CD4-positive, alpha-beta T cell treated with Interleukin-21 for 1 hour (primary cell): Measurements from ENCODE around the gene MCC.

Experiments
- DNase-seq: peaks from one replicate; pipeline ENCODE4 v3.0.0-alpha.2; 2020

Gene MCC

DNA sequence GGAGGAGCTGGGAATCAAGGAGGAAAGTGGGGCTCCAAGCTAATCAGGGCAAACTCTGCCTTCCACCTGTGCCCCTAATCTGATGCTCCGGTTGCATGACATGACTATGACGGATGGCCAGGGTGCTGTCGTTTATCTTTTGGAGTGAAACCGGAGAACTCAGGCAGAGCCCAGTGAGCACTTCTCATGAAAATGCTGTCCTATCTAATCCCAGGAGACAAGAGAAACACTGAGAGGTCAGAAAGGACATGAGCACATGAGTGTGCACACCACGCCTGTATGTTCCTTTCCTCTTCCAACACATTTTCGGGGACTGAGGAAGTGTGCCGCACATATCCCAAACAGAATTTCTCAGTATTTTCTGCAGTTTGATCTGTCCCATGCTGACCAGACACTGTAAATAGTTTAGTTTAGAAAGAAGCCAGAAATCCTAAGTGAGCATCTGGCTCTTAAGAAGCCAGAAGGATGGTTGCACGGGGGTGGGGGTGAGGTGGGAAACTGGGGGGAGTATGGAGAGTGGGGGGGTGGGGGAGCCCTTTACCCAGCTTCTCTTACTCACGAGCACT, 270.6 kb downstream of the MCC start:
- no peak for DNase-seq

DNA sequence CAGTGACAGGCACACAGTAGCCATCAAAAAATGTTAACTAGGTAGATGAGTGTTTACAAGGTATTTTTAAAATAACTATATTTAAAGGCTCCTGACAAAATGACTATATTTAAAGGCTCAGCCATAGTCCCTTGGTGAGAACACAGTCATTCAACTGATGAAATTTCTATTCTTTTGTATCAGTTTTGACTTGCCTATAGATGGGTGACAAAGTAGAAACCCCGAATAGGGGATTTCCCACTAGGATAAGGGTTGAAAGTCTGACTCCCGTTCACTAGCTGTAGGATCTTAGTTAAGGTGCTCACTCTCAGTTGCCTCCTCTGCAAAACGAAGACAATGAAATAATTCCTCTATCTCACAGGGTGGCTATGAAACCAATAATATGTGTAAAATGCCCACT, 271.7 kb downstream of the MCC start:
- DNase-seq, result no peak

DNA sequence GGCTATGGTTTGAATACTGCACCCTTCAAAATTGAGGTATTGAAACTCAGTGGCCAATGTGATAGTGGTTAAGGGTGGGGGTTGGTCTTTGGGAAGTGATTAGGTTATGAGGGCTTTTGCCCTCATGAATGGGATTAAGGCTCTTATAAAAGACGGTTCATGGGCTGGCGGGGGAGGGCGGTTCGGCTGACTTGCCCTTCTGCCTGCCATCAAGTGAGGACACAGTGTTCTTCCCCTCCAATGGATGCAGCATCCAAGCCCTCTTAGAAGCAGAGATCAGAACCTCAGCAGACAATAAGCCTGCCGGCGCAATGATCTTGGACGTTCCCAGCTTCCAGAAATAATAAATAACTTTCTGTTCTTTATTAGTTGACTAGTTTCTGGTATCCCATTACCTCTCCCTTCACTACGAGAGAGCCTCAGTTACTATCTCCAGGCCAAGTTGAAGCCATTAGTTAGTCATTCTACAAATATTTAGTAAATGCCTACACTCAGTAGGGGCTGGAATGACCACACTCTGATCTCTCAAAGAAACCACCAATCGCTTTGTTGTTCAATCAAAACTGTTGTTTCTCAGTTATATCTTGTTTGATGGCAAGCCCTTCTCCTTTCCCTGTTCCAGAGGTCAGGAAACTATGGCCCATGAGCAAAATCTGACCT, 272.7 kb downstream of the MCC start:
- no peak for DNase-seq

DNA sequence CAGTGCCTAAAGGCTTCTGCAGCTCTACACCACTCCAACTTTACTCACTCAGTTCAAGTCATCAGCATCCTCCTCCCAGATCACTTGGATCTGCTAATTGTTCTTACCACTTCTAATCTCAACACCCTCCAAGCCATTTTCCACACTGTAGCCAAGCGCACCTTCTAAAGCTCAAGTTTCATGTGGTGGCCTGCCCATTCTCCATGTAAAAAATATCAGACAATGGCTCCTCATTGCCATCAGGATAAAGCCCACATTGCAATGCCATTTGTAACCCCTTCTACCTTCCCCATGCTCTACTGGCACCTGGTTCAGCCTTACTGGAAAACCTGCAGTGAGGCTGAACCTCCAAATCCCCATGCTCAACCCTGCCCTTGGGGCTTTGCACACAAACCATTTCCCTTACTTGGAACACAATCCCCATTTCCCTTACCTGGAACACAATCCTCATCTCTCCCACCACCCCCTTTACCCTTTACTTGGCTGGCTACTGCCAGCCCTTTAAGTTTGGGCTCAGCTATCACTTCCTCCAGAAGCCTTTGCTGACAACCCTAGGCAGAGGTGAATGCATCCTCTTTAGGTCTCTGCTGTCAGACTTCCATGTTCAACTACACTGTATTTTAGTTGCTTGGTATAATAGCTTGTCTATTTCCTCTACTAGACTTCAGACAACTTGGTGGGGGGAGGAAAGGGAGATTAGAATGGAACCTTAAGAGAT, 273.5 kb downstream of the MCC start:
- no peak for DNase-seq

DNA sequence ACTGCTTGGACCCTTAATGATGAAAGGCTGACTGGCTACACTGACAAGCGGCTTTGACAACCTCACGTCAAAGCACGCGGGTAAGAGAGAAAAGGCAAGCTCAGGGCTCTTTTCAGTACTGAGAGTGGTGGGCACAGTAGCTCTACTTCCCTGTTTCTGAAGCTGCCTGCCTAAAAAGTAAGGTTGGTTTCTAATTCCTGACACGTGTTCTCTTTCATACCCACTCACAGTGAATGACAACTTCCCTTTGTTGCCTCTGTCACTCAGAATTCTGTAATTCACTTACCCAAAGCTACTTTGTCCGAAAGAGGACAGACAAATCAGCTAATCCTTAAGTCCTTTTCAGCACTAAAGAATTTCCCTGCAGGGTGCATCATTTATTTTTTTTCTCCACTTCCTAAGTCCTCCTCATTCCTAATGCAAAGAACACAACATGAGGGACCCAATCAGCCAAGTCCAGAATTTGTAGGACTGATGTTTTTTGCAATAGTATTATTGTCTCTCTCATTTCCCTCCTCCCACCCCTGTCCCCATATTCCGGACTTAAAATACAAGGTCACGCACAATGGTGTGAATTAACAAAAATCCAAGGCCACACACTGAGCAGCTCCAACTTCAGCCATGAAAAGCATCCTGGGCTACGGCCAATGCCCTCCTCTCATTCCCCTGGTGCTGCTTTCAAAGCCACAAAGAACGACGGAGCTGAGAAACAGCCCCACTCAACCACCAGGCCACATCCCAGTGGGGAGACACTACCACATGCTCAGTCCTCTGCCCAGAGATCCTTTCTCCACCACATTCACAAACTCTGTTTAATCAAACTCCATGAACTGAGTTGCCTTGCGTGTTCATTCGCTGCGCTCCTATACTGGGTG, 274.5 kb downstream of the MCC start:
- DNase-seq, result no peak

DNA sequence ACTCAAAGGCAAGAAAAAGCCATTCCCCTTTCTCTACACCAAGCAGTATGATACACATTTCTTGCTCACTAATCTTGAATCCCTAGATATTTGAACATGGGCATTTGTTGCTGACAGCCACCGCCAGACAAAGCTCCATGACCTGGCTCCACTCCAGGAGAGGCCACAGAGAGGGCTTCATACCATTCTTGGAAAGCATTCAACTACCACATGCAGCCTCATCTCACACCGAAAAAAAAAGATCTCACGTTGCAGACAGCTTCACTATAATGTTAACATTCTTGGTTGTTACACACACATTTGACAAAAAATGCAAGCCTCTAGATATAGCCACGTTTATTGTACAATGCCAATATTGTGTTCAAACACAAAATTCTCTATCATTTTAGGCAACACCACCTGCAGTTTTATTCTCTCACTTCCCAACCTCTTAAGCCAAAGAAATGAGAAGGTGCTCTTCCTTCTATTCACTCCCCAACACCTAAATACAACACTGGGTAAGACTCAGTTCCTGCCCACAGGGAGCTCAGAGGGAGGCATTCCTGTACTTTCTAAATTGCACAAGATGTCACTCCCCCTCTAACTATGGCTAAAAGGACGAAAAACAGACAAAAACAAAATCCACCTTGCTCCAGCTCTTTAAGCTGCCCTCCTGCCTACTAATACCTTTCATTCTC, 275.9 kb downstream of the MCC start:
- DNase-seq, result no peak

DNA sequence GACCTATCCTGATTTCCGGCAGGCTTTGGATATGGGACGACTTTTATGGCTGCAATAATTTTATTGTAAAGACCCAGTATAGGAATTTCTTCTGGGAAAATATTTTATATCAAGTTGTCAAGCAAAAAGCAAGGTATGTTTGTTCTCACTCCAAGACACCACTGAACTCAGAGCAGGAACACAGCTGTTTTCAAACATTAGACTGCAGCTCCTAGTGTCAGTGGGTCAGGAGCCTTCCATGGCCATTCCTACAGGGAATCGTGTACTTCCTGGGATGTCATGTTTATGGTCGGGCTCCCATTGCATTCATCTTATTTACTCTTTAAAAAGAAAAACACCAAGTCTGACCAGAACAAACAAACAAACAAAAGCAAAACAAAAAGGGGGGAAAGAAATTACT, 278.8 kb downstream of the MCC start:
- no peak for DNase-seq

DNA sequence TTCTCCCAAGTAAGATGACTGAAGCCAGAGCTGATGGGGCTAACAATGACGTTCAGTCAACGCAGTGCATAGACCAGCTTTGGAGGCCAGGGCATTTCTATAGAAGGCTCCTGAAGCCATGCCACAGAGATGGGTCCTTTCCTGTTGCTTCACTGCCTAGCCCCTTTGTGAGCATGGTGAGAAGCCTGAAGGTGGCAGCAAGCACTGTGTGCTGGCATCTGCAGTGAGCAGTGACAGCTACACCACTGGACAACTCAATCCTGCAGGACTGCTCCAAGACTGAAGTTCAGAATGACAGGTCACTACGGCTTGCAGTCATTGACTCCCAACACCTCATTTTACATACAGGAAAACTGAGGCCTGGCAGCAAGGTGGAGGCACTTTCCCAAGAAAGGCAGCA, 282.4 kb downstream of the MCC start:
- DNase-seq, result no peak

DNA sequence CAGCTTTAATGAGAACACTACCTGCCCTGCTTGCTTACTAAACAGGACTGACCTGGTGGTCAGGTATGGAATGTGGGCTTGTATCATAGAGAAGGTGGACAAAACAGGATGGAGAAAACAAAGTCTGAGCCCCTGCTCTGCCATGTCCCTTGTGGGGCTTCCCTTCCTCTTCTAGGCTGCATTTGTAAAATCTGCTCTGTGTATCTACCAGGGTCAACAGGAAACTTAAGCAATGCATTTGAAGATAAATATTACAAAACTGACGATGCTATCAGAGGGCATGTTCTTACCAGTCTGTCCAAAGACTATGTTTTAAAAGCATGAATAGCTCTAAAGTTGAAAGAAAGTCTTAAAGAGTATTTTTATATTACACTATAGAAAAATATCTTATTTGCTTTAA, 282.9 kb downstream of the MCC start:
- no peak for DNase-seq

DNA sequence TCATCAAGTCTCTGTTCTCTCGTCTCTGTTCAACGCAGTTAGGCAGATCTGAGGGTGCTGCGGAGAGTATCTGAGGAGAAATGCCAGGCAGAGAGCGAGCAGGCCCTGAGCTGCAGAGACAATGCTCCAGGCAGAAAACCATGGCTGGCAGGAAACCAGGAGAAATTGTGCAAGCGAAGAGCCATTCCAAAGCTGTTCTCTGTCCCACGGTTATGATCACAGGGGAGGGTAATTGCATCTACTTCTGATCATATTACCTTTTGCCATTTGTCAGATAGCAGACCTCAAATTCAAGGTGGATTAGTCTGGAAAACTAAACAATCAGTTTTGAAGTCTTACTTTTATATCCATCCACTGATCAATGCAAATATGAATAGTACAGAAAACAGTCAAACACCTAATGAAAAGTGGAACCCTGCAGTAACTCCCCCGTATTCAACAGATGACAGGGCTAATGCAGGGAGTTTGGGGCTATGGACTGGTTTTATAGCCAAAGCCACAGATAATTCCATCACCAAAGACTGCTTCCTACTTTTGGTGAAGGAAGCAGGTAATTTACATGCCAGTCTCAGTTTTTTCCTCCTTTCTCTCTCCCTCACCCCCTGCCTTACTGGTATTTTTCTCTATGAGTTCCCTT, 283.6 kb downstream of the MCC start:
- no peak for DNase-seq

DNA sequence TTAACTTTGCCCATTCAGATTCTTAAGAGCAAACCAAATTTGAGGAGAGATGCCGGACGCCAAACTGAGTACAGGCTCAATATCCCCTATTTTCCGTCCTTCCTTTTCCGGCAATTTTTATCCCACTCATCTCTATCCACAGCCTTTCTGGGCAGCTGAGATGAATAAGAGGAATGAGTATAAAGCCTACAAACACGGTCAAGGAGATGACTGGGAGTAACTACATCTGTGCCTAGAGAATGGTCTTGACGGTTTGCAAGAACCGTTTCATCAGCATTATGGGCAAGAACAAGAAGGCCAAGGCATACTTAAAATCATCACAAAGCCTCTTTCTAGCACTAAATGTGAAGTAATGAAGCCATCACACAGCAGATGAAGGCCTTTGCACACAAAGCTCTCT, 284.3 kb downstream of the MCC start:
- DNase-seq, result no peak

DNA sequence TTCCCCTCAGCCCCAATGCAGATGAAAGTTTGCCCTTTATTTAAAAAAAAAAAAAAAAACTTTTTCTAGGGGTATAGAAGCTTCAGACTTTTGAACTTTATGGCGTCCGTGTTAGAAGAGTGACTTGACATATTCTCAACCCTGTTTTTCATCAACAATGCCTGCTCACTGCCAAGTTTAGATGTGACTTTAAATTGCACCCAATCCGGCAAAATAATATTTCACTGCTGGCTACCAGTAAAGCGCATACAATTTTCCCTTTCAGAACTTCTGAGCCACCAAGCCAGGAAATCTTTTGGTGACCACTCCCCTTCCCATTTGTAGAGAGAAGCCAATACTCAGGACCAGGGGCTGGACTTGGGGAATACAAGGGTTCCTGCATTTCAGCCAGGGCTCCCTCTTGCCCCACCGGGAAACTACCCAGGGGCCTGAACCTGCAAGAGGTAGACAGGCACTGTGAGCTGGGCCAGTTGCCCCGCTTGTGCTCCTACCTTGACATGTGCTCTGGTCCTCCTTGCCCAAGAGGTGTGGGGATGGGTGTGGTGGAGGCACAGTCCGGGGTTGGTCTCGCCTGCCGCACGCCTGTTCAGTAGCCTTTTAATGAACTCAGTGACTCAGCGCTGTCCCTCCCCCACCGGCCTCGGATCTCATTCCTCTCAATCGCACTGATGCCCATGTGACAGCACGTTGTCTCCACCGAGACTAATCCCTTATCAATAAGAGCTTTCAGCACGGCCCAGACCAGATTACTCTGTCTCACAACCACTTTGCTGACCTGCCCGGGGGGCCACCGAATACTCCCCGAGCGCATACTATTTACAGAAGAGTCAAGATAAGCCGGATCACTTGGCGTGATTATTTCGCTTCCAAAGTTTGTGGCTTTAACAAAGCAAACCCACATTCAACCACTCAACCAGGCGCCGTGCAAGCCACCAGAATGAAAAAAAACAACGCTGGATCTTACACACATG, 285.2 kb downstream of the MCC start:
- DNase-seq, result no peak

DNA sequence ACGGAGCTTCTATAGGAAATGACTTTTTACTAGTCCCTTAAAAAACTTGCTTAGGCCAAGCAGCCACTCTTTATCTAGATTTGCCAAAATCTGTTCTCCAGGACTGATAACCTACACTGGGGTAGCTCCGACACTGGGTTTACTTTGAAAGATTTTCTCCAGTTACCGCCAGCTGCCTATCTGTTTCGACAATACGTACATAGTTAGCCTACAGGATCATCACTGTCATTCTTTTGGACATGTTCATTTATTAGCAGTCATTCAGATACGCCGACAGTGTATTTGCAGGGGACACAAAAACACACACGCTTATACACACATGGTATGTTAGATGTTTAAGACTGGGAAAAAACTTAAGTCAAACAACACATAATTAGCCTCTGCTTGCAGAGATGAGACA, 286.0 kb downstream of the MCC start:
- no peak for DNase-seq

DNA sequence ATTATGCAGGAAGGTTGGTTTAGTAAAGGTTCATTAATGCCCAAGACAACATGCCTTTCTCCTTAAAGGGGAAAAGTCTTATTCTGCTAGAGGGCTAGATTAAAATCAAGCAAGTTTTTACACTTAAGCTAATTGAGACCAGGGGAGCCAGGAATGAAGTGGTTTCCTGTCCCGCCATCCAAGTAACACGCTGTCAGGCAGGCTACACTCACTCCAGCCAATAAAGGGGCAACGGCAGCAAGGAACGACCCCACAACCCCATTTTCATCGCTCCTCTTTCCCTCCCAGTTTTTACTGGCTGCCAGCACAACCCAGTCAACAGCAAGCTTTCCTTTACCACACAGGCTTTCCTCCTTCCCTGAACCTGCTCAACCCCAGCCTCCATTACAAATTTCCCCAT, 286.5 kb downstream of the MCC start:
- no peak for DNase-seq

DNA sequence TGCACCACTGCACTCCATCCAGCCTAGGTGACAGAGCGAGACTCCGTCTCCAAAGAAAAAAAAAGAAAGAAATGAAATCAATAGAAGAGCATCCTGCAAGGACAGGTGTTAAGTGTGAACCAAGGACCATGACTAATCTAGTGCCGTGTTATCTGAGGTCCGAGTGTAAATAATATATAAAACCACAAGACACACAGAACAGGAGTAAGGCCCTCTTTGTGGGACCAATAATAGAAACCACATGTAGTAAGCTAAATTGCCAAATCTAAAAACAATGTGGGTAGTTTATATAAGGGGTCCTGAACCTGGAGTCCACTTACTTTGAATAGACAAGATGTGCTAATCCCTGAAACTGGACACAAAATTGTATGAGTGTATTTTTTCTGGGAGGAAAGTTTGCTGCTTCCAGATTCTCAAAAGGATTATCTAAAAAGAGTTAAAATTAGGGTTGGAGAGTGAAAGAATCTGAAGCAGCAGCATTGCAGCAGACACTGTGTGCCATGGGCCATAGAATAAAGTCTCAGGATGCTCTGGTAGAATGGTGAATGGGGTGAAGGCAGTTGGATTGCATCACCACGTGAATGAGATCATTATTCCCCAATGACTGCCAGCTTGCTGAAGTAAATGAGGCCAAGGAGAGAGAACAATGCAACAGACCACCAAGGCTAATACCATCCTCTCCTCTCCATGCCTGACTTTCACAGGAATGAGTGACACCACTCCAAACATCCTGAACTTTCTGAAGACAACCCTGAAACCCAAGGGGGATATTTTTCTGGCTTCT, 288.9 kb downstream of the MCC start:
- no peak for DNase-seq

DNA sequence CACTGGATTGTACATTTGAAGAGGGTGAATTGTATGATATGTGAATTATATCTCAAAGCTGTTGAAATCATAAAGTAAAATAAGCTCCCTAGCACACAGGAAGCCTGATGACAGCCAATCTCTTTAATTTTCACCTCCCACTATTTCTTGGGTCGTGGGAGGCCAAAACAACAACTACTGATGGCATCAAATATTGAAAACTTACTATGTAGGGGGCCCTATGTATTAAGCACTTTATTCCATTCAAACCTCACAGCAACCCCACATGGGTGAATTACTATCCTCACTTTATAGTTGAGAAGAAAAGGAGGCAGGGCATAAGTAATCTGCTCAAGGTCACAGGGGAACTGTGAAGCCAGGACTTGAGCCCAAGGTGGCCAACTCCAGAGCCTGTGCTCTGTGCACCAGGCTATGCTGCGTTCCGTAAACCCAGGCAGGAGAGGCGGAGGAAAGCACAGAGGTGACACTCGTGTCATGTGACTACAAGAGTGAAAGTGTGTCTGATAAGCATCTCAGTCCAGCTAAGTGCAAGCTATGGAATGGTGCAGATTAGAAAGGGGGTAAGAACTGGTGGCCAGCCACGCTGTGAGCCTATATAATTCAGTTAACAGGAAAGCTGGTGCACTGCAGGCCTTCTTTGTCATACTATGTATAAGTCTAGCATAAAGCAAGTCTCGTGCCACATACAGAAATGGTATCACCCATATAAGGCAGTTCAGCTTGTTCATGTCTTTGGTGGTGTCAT, 290.6 kb downstream of the MCC start:
- no peak for DNase-seq

DNA sequence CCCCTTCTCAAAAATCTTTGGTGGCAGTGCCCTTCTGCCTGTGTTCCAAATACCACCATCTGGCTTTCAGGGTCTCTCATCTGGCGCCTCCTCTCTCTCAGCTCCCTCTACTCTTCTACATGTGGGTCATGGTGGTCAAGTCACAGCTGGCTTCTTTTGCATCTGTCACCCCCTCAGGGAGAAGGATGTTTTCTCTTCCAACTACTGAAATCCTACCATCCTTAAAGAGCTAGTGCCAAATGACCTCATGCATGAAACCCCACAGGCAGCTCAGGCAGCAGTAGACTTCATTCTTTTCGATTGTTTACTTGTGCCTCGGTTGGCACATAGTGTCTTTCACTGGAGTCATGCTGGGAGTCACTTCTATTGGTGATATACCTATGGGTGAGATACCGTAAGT, 292.5 kb downstream of the MCC start:
- no peak for DNase-seq

DNA sequence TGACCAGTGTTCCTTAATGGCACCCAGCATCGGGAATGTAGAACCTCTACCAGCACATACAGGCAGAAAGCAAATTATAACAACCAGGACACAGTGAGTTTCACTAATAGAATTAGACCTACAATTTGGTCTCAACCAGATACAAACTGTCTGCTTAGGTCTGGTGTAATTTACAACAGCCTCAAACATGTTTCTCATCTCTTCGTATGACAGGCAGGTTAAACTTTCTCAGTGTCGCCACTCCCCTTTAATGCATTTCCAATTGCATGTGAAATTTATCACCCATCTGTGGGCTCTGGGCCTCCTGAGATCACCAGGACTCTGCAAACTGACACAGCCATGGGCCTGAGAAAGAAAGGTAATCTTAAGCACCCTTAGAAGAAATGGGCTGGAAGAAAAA, 293.0 kb downstream of the MCC start:
- no peak for DNase-seq

DNA sequence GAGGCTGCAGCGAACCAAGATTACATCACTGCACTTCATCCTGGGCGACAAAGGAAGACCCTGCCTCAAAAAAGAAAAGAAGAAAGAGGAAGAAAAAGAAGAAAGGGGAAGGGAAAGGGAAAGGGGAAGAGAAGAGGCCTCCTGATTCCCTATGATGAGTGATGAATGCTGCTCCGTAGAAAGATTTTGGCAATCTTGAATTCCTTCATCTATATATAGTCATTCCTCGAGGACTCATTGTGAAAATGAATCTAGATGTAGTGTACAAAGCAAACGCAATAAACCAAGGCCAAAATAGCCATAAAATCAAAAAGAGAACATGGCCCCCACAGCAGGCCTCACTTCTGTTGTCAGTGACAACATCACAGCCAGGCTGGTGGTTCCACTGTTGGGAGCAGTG, 293.7 kb downstream of the MCC start:
- no peak for DNase-seq

DNA sequence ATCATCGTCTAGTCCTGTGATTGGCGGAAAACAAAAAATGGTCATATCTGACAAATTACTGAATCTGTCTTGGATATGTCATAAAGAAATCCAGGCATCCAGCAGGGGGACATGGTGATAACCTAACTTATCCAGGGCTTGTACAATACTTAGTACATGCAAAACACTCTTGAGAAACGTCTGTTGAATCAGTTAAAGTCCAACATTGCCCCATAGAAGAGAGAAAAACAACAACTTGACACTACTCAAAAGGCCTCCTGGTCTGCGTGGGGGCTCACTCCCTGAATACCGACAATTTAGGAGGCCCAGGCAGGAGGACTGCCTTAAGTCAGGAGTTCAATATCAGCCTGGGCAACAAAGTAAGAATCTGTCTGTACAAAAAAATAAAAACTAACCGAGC, 294.1 kb downstream of the MCC start:
- DNase-seq, result no peak
